ENCODE data around the gene POF1B. TPM values are rescaled to one million over a fixed set of nuclear protein-coding genes. Genes with fewer than 3 reads are reported as not detected.
"Not testable (repeated sequence)": the region's sequence is repeated elsewhere in the genome, so short reads cannot be mapped to it uniquely, and the experiment has no call there.

The POF1B gene
- total and polyA plus RNA-seq, 2 experiments from 2014 or later, result not detected

GRCh38 chrX:85288992-85289723 is 90.3 kb downstream of the POF1B start:
- no peak overlapping the region for H3K9ac ChIP-seq
- no peak overlapping the region for H2AFZ ChIP-seq
- no peaks in the 10 kb centered on the region for H3K36me3 ChIP-seq (ENCODE audit: low read depth)
- no peaks in the 10 kb centered on the region for H3K4me1 ChIP-seq (ENCODE audit: insufficient read depth)
- in situ Hi-C loops (cut with MboI), result no loop called here
- no peaks in the 10 kb centered on the region for H4K20me1 ChIP-seq (ENCODE audit: insufficient read depth)
- no peaks in the 10 kb centered on the region for H3K9me2 ChIP-seq (ENCODE audit: insufficient read depth)
- TF ChIP-seq EZH2 (IDR thresholded peaks at IDR 0.05; ENCODE audit: insufficient read depth, poor library complexity, severe bottlenecking), result no peak
- no peak for TF ChIP-seq EZH2phosphoT487 (IDR thresholded peaks at IDR 0.05; ENCODE audit: insufficient read depth, low read depth)
- H3K9me3 ChIP-seq (ENCODE audit: low read depth), result no peaks in the 10 kb centered on the region
- no peaks in the 10 kb centered on the region for H3F3A ChIP-seq (ENCODE audit: insufficient read depth)
- no peak overlapping the region for H3K4me3 ChIP-seq
- H3K79me2 ChIP-seq (ENCODE audit: insufficient read depth), result no peaks in the 10 kb centered on the region
- H3K27me3 ChIP-seq (replicated peaks; ENCODE audit: insufficient read depth), result no peaks in the 10 kb centered on the region
- DNase-seq, result no peak
- H3K4me2 ChIP-seq (ENCODE audit: unreplicated experiment), result no peak overlapping the region
- WGBS, 2 experiments (ENCODE audit: low coverage in 1 of 2, low lambda C conversion rate in 2 of 2, missing lambda C conversion rate in 2 of 2), result 40 to 45% methylated on average over 7 of the region's 7 CpGs
- H3K27ac ChIP-seq, result no peak overlapping the region

GRCh38 chrX:85285286-85285685 is 94.2 kb downstream of the POF1B start:
- H3K79me2 ChIP-seq (ENCODE audit: insufficient read depth); H3K9me2 ChIP-seq (ENCODE audit: insufficient read depth); DNase-seq; H3K9ac ChIP-seq; H4K20me1 ChIP-seq (ENCODE audit: insufficient read depth); H3K4me3 ChIP-seq; H3K36me3 ChIP-seq (ENCODE audit: low read depth); H3K4me2 ChIP-seq (ENCODE audit: unreplicated experiment); H3K4me1 ChIP-seq (ENCODE audit: insufficient read depth); H3K27ac ChIP-seq; H3F3A ChIP-seq (ENCODE audit: insufficient read depth); H3K9me3 ChIP-seq (ENCODE audit: low read depth); H2AFZ ChIP-seq; H3K27me3 ChIP-seq (replicated peaks; ENCODE audit: insufficient read depth); in situ Hi-C loops (cut with MboI): not testable (repeated sequence)
- 57 to 64% methylated on average over 4 to 6 of the region's 6 CpGs for WGBS, 2 experiments (ENCODE audit: low coverage in 1 of 2, low lambda C conversion rate in 2 of 2, missing lambda C conversion rate in 2 of 2)

GRCh38 chrX:85244450-85245211 is 134.8 kb downstream of the POF1B start:
- H3K9me2 ChIP-seq (ENCODE audit: insufficient read depth), result no peaks in the 10 kb centered on the region
- H4K20me1 ChIP-seq (ENCODE audit: insufficient read depth), result no peaks in the 10 kb centered on the region
- DNase-seq, result peak; percentile 13
- H3K9ac ChIP-seq, result peak overlapping the region; percentile 36
- no peaks in the 10 kb centered on the region for H3K9me3 ChIP-seq (ENCODE audit: low read depth)
- no peaks in the 10 kb centered on the region for H3K27me3 ChIP-seq (replicated peaks; ENCODE audit: insufficient read depth)
- peak overlapping the region; percentile 71 for H3K4me2 ChIP-seq (ENCODE audit: unreplicated experiment)
- TF ChIP-seq EZH2 (IDR thresholded peaks at IDR 0.05; ENCODE audit: insufficient read depth, poor library complexity, severe bottlenecking) (no peak), EZH2phosphoT487 (IDR thresholded peaks at IDR 0.05; ENCODE audit: insufficient read depth, low read depth) (no peak)
- in situ Hi-C loops (cut with MboI), result no loop called here
- no peaks in the 10 kb centered on the region for H3K36me3 ChIP-seq (ENCODE audit: low read depth)
- 3% methylated on average over 22 to 34 of the region's 42 CpGs for WGBS, 2 experiments (ENCODE audit: low coverage in 1 of 2, low lambda C conversion rate in 2 of 2, missing lambda C conversion rate in 2 of 2)
- peak overlapping the region; percentile 67 for H3K4me3 ChIP-seq
- H3F3A ChIP-seq (ENCODE audit: insufficient read depth), result no peaks in the 10 kb centered on the region
- H3K27ac ChIP-seq, result no peak overlapping the region
- H3K4me1 ChIP-seq (ENCODE audit: insufficient read depth), result no peaks in the 10 kb centered on the region
- no peaks in the 10 kb centered on the region for H3K79me2 ChIP-seq (ENCODE audit: insufficient read depth)
- H2AFZ ChIP-seq, result peak overlapping the region; percentile 81

- Histone ChIP-seq H3K4me3 (peak within 1 kb of the TSS; percentile 67), H3K27ac (no peak within 1 kb of the TSS), H3K9me3 (ENCODE audit: low read depth) (no peaks in the 10 kb centered on the region), H3F3A (ENCODE audit: insufficient read depth) (no peaks in the 10 kb centered on the region), H3K4me2 (ENCODE audit: unreplicated experiment) (peak within 1 kb of the TSS; percentile 71), H3K9ac (peak within 1 kb of the TSS; percentile 36), H3K9me2 (ENCODE audit: insufficient read depth) (no peaks in the 10 kb centered on the region), H3K36me3 (ENCODE audit: low read depth) (no peaks in the 10 kb centered on the region), H3K79me2 (ENCODE audit: insufficient read depth) (no peaks in the 10 kb centered on the region), H3K4me1 (ENCODE audit: insufficient read depth) (no peaks in the 10 kb centered on the region), H4K20me1 (ENCODE audit: insufficient read depth) (no peaks in the 10 kb centered on the region), H3K27me3 (replicated peaks; ENCODE audit: insufficient read depth) (no peaks in the 10 kb centered on the region), H2AFZ (peak within 1 kb of the TSS; percentile 81)
- WGBS, 2 experiments (ENCODE audit: low coverage in 1 of 2, low lambda C conversion rate in 2 of 2, missing lambda C conversion rate in 2 of 2), result 2 to 3% methylated on average over 24 to 57 of the region's 65 CpGs
- TF ChIP-seq EZH2 (IDR thresholded peaks at IDR 0.05; ENCODE audit: insufficient read depth, poor library complexity, severe bottlenecking) (no peak), EZH2phosphoT487 (IDR thresholded peaks at IDR 0.05; ENCODE audit: insufficient read depth, low read depth) (no peak)
- DNase-seq, result peak; percentile 29
- in situ Hi-C loops (cut with MboI), result no loop called here
Measured at GRCh38 chrX:85243761-85244449, 135.6 kb downstream of the POF1B start, which contains the start of the genes SATL1 and ZNF711. SATL1 (minus strand) TSS chrX:85243779; CDS start chrX:85108968, 134,811 bp downstream. ZNF711 (plus strand) TSS chrX:85243991; CDS start chrX:85247573, 3,582 bp downstream.
